ENCODE results near the gene PRRG1. TPM values are rescaled to one million over a fixed set of nuclear protein-coding genes. Genes with fewer than 3 reads are reported as not detected.
"Not testable (repeated sequence)": the region's sequence is repeated elsewhere in the genome, so short reads cannot be mapped to it uniquely, and the experiment has no call there.

The PRRG1 gene
- total RNA-seq, 1 donor from 2014 or later: not detected

DNA sequence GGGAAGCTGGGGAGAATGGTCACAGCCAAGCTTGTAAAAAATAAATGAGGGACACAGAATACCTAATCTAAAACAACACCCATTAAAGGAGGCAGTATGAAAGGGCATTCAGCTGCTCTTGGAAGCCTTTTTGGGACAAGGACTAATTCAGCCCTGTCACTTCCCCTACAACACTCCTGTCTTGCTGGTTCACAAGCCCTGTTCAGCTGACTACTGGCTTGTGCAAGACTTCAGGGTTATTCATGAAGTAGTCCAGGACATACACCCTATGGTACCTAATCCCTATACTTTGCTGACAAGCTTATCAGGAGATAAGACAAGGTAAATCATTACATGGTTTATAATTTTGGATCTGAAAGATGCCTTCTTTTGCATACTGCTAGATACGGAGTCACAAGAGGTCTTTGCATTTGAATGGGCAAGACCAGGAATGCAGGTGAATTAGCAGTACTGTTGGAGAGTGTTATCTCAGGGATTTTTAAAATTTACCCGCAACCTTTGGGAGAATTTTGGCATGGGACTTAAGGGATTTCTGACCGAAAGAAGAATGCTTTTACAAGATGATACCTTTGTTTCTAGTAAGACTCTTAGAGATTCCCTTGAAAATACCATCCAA lies 119.1 kb downstream of the PRRG1 start:
- intact Hi-C loops (cut with micrococcal nuclease): no loop called here

DNA sequence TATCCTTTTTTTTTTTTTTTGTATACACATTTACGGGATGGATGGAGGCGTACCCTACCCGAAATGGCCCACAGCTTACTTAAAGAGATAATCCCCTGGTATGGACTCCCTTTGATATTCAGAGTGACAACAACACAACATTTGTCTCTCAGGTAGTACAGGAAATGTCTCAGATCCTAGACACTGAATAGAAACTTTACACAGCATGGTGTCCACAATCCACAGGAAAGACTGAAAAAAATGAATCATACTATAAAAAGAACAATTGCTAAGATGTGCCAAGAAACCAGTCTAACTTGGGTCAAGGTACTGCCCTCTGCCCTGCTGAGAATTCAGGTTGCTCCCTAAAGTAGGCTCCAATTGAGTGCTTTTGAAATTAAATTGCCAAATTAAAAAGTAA lies 121.5 kb downstream of the PRRG1 start:
- intact Hi-C loops (cut with micrococcal nuclease): no loop called here

DNA sequence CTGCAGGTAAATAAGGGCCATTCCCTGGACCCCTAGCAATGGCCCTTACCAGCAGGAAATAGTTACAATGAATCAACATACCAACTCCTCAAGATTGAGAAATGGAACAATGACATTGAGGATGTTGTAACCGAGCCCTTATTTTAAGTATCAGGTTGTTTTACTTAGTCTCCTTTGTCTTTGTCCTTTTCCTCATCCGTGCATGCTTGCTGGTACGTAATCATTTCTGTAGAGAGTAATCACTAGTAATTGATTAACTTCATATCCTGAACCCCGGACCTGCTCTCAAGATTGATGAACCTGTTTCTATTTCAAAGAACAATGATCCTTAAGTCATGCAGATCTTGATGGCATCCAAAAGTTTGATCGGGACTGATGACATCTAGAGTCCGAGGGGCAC lies 123.7 kb downstream of the PRRG1 start:
- intact Hi-C loops (cut with micrococcal nuclease): no loop called here

DNA sequence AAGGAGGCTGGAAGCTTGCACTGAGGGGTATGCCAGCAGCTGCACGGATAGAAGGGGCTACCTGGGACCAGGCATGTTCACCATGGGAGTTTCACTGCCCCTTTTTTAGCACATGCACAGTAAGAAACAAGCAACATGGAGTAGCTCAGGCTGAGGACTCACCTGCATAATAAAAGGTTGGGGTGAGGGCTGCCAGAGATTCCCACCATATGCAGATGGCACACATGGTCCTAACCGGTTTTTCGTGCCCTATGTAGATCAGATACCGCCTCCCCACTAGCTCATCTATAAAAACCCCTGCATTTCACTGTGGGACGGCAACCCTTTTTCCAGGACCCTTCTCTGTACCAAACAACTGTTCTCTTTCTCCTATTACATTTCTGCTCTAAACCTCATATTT lies 125.3 kb downstream of the PRRG1 start:
- intact Hi-C loops (cut with micrococcal nuclease): no loop called here

DNA sequence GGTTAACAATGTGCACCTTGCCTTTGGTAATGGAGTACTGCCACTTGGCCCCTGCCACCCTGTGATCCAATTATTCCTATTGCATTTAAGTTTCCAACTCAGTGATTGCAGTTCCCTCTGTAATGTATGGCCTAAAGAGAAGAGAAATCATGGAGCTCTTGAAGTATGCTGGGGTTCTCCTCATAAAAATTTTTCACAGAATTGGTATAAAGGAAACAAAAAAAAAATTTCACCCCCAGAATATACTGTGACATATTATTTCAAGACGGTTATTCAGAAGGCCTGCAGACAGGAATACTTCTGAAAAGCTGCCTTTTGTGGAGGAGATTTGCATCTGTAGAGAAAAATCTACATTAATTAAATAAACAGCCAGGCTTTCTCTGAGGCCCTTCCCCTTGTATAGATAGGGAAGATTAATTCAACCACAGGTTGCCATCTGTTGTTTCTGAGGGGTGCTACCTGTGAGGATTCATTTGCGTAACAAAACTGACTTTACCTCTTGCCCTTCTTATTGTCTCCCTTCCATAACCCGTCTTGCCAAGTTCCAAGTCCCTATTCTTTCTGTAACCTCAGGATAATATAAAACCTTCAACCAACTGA lies 127.5 kb downstream of the PRRG1 start:
- intact Hi-C loops (cut with micrococcal nuclease): no loop called here

DNA sequence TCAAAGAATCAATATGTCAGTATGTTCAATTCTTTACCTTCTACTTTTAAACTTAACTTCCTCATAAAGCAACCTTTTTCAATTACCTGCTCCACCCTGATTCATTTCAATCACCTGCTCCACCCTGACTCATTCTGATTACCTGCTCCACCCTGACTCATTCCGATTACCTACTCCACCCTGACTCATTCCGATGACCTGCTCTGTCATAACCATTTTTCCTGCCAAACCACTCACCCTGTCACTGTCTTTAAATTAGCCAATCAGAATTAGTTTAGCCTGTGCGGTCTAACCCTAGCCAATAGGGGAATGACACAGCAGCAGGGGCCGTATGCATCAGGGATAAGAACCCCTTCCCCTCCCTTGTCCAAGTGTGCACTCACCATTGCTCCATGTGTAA lies 135.2 kb downstream of the PRRG1 start:
- intact Hi-C loops (cut with micrococcal nuclease): not testable (repeated sequence)

DNA sequence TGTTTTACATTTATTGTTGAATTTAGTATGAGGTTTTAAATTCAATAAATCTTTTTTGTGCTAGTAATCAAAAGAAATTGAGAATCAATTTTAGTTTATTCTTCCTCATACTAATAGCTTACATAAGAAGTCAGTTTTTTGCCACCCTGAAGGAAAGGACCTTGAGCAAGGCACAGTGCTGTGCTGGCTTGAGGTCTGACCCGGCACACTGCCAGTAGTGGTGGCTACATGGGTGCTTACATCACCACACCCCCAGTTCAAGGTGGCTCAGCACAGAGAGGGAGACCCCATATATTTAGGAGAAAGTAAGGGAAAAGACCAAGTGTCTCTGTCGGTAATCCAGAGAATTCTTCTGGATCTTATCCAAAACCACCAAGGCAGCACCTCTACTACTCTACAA lies 136.3 kb downstream of the PRRG1 start:
- intact Hi-C loops (cut with micrococcal nuclease): no loop called here

DNA sequence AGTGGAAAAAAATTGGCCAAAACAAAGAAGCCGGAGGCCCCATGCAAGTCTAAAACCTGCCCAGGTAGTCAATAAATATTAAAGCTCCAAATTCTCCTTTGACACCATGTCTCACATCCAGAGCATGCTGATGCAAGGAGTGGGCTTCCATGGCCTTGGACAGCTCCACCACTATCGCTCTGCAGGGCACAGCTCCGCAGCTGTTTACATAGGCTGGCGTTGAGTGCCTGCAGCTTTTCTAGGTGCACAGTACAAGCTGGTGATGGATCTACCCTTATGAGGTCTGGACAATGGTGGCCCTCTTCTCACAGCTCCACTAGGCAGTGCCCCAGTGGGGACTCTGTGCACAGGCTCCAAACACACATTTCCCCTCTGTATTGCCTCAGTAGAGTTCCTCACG lies 138.1 kb downstream of the PRRG1 start:
- intact Hi-C loops (cut with micrococcal nuclease): no loop called here

DNA sequence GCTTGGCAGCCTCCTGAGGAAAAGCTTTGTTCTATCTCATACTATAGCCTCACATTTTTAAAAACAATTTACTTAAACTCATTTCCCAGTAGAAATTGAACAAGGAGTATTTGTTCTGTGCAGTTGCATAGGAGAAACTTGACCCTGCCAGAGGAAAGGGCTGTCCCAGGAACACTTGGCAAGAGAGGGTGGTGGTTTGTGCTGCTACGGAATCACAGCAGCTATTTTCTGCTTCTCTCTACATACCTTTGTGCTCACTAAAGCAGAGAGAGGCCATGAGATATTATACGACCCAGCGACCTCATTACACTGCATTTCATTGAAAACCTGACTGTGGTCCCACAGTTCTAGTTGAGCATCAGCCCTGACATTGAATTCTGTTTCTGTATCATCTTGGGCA lies 139.2 kb downstream of the PRRG1 start:
- intact Hi-C loops (cut with micrococcal nuclease): no loop called here

DNA sequence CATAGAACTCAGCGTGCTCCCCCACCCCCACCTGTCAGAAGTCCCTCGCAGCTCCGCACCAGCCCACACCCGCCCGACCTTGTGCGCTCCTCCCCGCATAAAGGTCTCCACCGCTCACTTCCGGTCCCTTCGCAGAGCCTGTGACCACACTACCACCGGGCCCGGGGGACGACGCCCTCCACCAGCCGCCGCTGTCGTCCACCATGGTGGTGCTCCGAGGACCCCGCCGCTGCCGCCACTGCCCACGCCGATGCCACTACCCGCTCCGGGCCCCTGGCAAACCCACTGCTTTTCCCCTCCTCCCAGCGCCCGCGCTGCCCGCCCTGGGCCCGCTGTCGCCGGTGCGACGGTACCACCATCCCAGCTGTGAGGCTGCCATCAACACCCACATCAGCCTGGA lies 142.5 kb downstream of the PRRG1 start:
- intact Hi-C loops (cut with micrococcal nuclease): no loop called here

DNA sequence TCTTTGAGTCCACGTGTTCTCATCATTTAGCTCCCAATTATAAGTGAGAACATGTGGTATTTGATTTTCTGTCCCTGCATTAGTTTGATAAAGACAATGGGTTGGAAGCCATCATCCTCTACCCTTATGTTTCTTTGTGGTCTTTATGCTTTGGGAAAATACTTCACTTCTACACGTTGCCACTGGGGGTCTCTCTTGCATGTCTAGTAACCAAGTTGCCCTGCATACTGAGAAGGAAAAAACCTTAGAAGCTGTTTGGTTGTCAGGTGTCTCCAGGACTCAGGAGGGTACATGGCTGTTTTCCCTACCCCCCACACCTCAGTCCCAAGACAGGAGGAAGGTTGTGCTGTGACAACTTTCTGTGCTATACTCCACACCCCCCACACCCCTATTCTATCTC lies 146.6 kb downstream of the PRRG1 start:
- intact Hi-C loops (cut with micrococcal nuclease): not testable (repeated sequence)

DNA sequence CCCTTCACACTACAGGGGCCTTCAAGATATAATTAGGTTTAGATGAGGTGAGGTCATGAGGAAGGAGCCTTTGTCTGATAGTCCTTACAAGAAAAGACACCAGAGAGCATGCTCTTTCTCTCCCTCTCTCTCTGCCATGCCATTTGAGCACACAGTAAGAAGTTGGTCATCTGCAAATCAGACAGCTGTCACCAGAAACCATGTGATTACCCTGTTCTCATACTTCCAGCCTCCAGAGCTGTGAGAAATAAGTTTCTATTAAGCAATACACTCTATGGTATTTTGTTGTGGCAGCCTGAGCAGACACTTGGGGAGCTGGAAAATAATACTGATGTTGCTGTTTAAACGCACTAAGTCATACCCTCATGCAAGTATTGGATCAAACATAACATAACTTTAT lies 148.0 kb downstream of the PRRG1 start:
- intact Hi-C loops (cut with micrococcal nuclease): not testable (repeated sequence)

DNA sequence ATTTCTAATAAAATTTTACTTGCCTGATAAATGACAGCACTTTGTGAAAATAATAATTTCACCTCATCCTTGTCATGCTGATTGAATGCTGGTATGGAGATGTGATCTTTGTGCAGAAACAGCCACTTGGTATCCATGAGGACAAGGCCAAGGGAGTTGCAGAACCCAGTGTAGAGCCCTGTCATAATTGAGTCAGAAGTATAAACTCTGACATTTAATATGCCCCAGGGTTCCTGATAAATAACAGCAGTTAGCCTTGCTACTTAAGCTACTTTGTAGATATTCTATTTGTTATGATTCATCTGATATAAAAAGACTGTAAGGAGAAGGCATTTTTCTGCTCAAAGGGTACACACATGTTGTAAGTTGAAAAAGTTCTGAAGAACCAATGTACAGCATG lies 149.2 kb downstream of the PRRG1 start:
- intact Hi-C loops (cut with micrococcal nuclease): not testable (repeated sequence)

DNA sequence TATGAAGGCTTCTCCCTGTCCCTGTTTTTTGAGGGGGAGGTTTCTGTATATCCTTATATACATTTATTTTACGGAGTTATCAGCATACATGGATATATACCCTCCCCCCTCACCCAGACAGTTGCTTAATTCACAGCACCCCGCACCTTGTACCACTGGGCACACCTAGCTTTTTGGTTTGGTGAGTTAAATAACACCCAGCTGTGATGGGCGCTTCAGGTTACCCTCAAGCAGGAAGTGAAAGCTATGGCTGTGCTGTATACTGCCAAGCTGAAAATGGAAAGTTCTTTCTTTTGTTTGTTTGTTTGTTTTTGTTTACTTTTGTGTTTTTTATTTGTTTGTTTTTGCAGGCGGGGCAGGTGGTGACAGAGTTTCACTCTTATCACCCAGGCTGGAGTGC lies 150.5 kb downstream of the PRRG1 start:
- intact Hi-C loops (cut with micrococcal nuclease): not testable (repeated sequence)

DNA sequence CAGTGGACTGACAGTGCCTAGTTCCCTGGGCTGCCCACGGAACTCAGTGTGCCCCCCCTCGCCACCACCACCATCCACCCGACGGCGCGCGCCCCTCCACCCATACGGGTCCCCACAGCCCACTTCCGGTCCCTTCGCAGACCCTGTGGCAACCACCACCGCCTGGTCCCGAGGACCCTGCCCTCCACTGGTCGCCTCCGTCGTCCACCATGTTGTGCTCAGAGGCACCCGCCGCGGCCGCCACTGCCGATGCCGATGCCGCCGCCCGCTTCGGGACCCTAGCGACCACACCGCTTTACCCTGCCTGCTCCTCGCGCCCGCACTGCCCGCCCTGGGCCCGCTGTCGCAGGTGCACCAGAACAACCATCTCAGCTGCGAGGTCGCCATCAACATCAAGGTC lies 155.8 kb downstream of the PRRG1 start:
- intact Hi-C loops (cut with micrococcal nuclease): loop anchor here (5.0 kb wide), 1 partner anchor 322 kb away; no protein-coding TSS in a partner anchor

Other genes with a start within 250 kb of the PRRG1 start
- gene LANCL3, start 222.3 kb downstream of the PRRG1 start, total RNA-seq: 0.47 and 0.49 TPM in 2 replicates